COR-L47 (cell line): ENCODE measurements around the gene RIMBP2.
"Not testable (repeated sequence)": the region's sequence is repeated elsewhere in the genome, so short reads cannot be mapped to it uniquely, and the experiment has no call there.

ENCODE experiments used
- DNase-seq: peaks from one replicate; lab custom pipeline; 2025; lab: John Stamatoyannopoulos, UW

Gene RIMBP2

GRCh38 chr12:130656411-130656810 lies 59.7 kb downstream of the RIMBP2 start:
- no peak for DNase-seq

- DNase-seq, result no peak
These were observed 60.2 kb downstream of the RIMBP2 start for GRCh38 chr12:130655881-130656280.

GRCh38 chr12:130655010-130655409 lies 61.1 kb downstream of the RIMBP2 start:
- no peak for DNase-seq

GRCh38 chr12:130651188-130651959 lies 64.7 kb downstream of the RIMBP2 start:
- no peak for DNase-seq

GRCh38 chr12:130650131-130650530 lies 66.0 kb downstream of the RIMBP2 start:
- no peak for DNase-seq

GRCh38 chr12:130649101-130650045 lies 66.7 kb downstream of the RIMBP2 start:
- DNase-seq, result no peak

GRCh38 chr12:130647814-130648213 lies 68.3 kb downstream of the RIMBP2 start:
- no peak for DNase-seq

- DNase-seq, result no peak
These were observed 69.3 kb downstream of the RIMBP2 start for GRCh38 chr12:130646716-130647370.

- DNase-seq, result not testable (repeated sequence)
These were observed 69.9 kb downstream of the RIMBP2 start for GRCh38 chr12:130646191-130646590.

- DNase-seq, result no peak
These were observed 70.3 kb downstream of the RIMBP2 start for GRCh38 chr12:130645751-130646150.

GRCh38 chr12:130644566-130644965 lies 71.5 kb downstream of the RIMBP2 start:
- DNase-seq, result no peak

- DNase-seq, result no peak
These were observed 72.0 kb downstream of the RIMBP2 start for GRCh38 chr12:130644146-130644545.

- DNase-seq, result no peak
These were observed 73.2 kb downstream of the RIMBP2 start for GRCh38 chr12:130642856-130643255.

- no peak for DNase-seq
These were observed 74.4 kb downstream of the RIMBP2 start for GRCh38 chr12:130641533-130642184.

GRCh38 chr12:130640901-130641300 lies 75.2 kb downstream of the RIMBP2 start:
- DNase-seq, result no peak

- no peak for DNase-seq
These were observed 75.6 kb downstream of the RIMBP2 start for GRCh38 chr12:130640496-130640895.

GRCh38 chr12:130639476-130640424 lies 76.3 kb downstream of the RIMBP2 start:
- no peak for DNase-seq

GRCh38 chr12:130636370-130636769 lies 79.7 kb downstream of the RIMBP2 start:
- no peak for DNase-seq

- peak; percentile 69 for DNase-seq
These were observed 81.2 kb downstream of the RIMBP2 start for GRCh38 chr12:130634866-130635265.

GRCh38 chr12:130633771-130634170 lies 82.3 kb downstream of the RIMBP2 start:
- DNase-seq, result peak; percentile 96

GRCh38 chr12:130632642-130633041 lies 83.5 kb downstream of the RIMBP2 start:
- DNase-seq, result peak; percentile 40
